OCI-LY7 (cell line): ENCODE data around the gene KRTAP3-3. TPM values are rescaled to one million over a fixed set of nuclear protein-coding genes. Genes with fewer than 3 reads are reported as not detected.

Experiments used
- BruUV-seq: library from RNA; stranded (reverse); fragments of 400-500 nt; replicated peaks from 2 replicates; lab custom pipeline; 2021; lab: Mats Ljungman, UMichigan
- CTCF ChIA-PET: fragments of 300-600 bp; sonication (Branson Sonifier 250); formaldehyde crosslinking; loops from one replicate; lab custom pipeline; 2022; ENCODE audit warnings: antibody characterized with exemption; ENCODE audit not compliant: unreplicated experiment; lab: Charles Lee
- POLR2A ChIA-PET: fragments of 300-600 bp; sonication (Branson Sonifier 250); formaldehyde crosslinking; loops from one replicate; lab custom pipeline; 2022; ENCODE audit warnings: antibody characterized with exemption; lab: Charles Lee
- DNase-seq: peaks from one replicate; pipeline ENCODE4 v3.0.0-alpha.2; 2015; ENCODE audit warnings: low spot score
- H2AFZ ChIP-seq: fragments of 200-600 bp; sonication (generic), shearing (Covaris generic); 2 replicates; pipeline ENCODE4 v1.6.1; 2014; ENCODE audit warnings: mild to moderate bottlenecking, antibody characterized with exemption, low read length, moderate library complexity
- H3K27ac ChIP-seq: fragments of 200-600 bp; sonication (generic); 2 replicates; pipeline ENCODE4 v1.5.1; 2014; ENCODE audit warnings: mixed run types, low read depth, mild to moderate bottlenecking, moderate library complexity, low read length, inconsistent platforms; ENCODE audit not compliant: poor library complexity, severe bottlenecking
- H3K36me3 ChIP-seq: fragments of 200-600 bp; sonication (generic); 2 replicates; pipeline ENCODE4 v1.6.1; 2014; ENCODE audit warnings: mild to moderate bottlenecking, antibody characterized with exemption, low read length, moderate library complexity, mixed read lengths; ENCODE audit not compliant: insufficient read depth
- H3K4me1 ChIP-seq: fragments of 200-600 bp; sonication (generic); 2 replicates; pipeline ENCODE4 v1.5.1; 2014; ENCODE audit warnings: mild to moderate bottlenecking, low read length; ENCODE audit not compliant: insufficient read depth, poor library complexity, severe bottlenecking
- H3K4me2 ChIP-seq: fragments of 200-600 bp; sonication (generic); 2 replicates; pipeline ENCODE4 v1.6.1; 2014; ENCODE audit warnings: mild to moderate bottlenecking, low read length
- H3K4me3 ChIP-seq: fragments of 200-600 bp; sonication (generic); 2 replicates; pipeline ENCODE4 v1.5.1; 2014; ENCODE audit warnings: mild to moderate bottlenecking, low read depth, low read length; ENCODE audit not compliant: poor library complexity, severe bottlenecking
- H3K79me2 ChIP-seq: fragments of 200-600 bp; sonication (generic); 2 replicates; pipeline ENCODE4 v1.6.1; 2016; ENCODE audit warnings: low read depth, mild to moderate bottlenecking, low read length, moderate library complexity, mixed read lengths; ENCODE audit not compliant: insufficient read depth
- H3K9me2 ChIP-seq: fragments of 200-600 bp; sonication (generic); 2 replicates; pipeline ENCODE4 v1.6.1; 2016; ENCODE audit warnings: mild to moderate bottlenecking, low read length, mixed read lengths; ENCODE audit not compliant: insufficient read depth
- H3K9me3 ChIP-seq: fragments of 200-600 bp; sonication (generic); 2 replicates; pipeline ENCODE4 v1.6.1; 2014; ENCODE audit warnings: mild to moderate bottlenecking, mixed run types, low read length, mixed read lengths
- H4K20me1 ChIP-seq: fragments of 200-600 bp; sonication (generic); 2 replicates; pipeline ENCODE4 v1.6.1; 2014; ENCODE audit warnings: mild to moderate bottlenecking, antibody characterized with exemption, low read length, moderate library complexity, mixed read lengths; ENCODE audit not compliant: insufficient read depth
- EZH2phosphoT487 ChIP-seq: fragments of 200-600 bp; sonication (generic); IDR thresholded peaks from 2 replicates; pipeline ENCODE4 v1.6.1; 2018; ENCODE audit warnings: low read depth, borderline replicate concordance, mild to moderate bottlenecking, mixed run types, antibody characterized with exemption, low read length, moderate library complexity, mixed read lengths
- intact Hi-C: fragments of 100-400 bp; cut with micrococcal nuclease; formaldehyde crosslinking; loops from one replicate; pipeline ENCODE4 v1.10.0; 2022; ENCODE audit not compliant: unreplicated experiment
- total RNA-seq, 2 experiments: library from RNA; depleted of rRNA in 1 of 2; stranded (reverse); fragments of >200 nt in 1 of 2; shearing (Covaris generic) in 1 of 2; gene quantifications; 2 replicates each; pipeline ENCODE4 v1.2.3, GENCODE V29; 2014 to 2022
- TF ChIP-seq, protein P1 (sequence below): fragments of 200-600 bp; sonication (generic); conservative IDR thresholded peaks from 2 replicates; pipeline ENCODE4 v1.5.1; 2014; ENCODE audit warnings: mild to moderate bottlenecking, antibody characterized with exemption, low read length, moderate library complexity, mixed read lengths

The KRTAP3-3 gene
- total RNA-seq, 2 experiments from 2014 or later: not detected

DNA sequence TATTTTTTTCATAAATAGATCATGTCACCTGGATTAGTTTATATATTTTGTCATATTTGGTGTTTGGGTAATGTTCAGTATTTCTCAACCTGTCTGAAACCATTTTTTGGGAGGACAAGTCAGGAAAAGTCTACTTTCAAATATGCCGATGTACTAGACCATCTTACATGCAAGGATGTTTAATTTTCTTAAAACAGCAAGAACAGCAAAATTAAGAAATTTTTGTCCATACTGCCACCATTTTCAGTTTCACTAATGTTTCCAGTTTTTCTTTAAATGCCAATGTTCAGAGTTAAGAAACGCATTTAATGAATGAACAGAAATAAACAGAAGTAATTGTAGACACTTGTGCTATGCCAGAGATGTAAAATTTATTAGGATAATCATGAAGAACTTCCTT is 880 bp downstream of the KRTAP3-3 start:
- H4K20me1 ChIP-seq: no peaks in the 10 kb centered on the region
- ChIA-PET CTCF (no interaction called here), POLR2A (no interaction called here)
- no peaks in the 10 kb centered on the region for H3K4me1 ChIP-seq
- TF ChIP-seq EZH2phosphoT487: no peak
- TF ChIP-seq, protein P1, sequence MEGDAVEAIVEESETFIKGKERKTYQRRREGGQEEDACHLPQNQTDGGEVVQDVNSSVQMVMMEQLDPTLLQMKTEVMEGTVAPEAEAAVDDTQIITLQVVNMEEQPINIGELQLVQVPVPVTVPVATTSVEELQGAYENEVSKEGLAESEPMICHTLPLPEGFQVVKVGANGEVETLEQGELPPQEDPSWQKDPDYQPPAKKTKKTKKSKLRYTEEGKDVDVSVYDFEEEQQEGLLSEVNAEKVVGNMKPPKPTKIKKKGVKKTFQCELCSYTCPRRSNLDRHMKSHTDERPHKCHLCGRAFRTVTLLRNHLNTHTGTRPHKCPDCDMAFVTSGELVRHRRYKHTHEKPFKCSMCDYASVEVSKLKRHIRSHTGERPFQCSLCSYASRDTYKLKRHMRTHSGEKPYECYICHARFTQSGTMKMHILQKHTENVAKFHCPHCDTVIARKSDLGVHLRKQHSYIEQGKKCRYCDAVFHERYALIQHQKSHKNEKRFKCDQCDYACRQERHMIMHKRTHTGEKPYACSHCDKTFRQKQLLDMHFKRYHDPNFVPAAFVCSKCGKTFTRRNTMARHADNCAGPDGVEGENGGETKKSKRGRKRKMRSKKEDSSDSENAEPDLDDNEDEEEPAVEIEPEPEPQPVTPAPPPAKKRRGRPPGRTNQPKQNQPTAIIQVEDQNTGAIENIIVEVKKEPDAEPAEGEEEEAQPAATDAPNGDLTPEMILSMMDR: no peak
- H3K36me3 ChIP-seq: no peaks in the 10 kb centered on the region
- no peak overlapping the region for H3K4me2 ChIP-seq
- H3K4me3 ChIP-seq: no peak overlapping the region
- no peaks in the 10 kb centered on the region for H3K9me3 ChIP-seq
- no peak for DNase-seq
- intact Hi-C loops: no loop called here
- H3K79me2 ChIP-seq: no peaks in the 10 kb centered on the region
- no peak overlapping the region for H3K27ac ChIP-seq
- H2AFZ ChIP-seq: no peak overlapping the region
- no peaks in the 10 kb centered on the region for H3K9me2 ChIP-seq
- BruUV-seq: no TSS peak

DNA sequence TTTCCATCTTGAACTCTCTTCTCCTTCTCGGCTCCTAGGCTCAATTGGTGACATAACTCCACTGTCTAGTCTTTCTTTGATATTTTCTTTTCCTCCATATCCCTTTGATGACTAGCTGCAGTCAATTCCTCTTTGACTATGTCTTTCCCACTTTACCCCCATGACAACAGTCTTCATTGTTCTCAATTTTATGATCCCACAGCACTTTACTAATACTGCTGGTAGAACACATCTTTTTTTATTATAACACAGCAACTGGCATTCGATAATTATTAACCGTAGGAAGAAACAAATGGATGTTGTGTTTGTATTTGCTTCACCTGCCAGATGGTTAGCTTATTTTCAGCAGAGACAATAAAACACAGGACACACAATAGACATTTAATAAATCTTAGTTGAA is 1.3 kb downstream of the KRTAP3-3 start:
- POLR2A ChIA-PET: no interaction called here
- CTCF ChIA-PET: no interaction called here

GRCh38 chr17:40986920-40987319 is 7.0 kb downstream of the KRTAP3-3 start:
- Histone ChIP-seq H3K36me3 (no peaks in the 10 kb centered on the region), H3K9me3 (no peaks in the 10 kb centered on the region), H4K20me1 (no peaks in the 10 kb centered on the region), H3K9me2 (no peaks in the 10 kb centered on the region), H3K27ac (no peak overlapping the region), H3K79me2 (no peaks in the 10 kb centered on the region), H3K4me3 (no peak overlapping the region), H3K4me2 (no peak overlapping the region), H3K4me1 (no peaks in the 10 kb centered on the region), H2AFZ (no peak overlapping the region; the same call in 1 of the 2 replicates)
- ChIA-PET CTCF (no interaction called here), POLR2A (no interaction called here)
- BruUV-seq: no TSS peak
- DNase-seq: no peak
- TF ChIP-seq, protein P1: no peak
- no peak for TF ChIP-seq EZH2phosphoT487
- intact Hi-C loops: no loop called here

More for the DNA sequence above, 1.3 kb downstream of the KRTAP3-3 start:
- DNase-seq: no peak
- intact Hi-C loops: no loop called here
- no peaks in the 10 kb centered on the region for H3K9me2 ChIP-seq
- H3K79me2 ChIP-seq: no peaks in the 10 kb centered on the region
- H3K4me1 ChIP-seq: no peaks in the 10 kb centered on the region
- no TSS peak for BruUV-seq
- no peak overlapping the region for H3K4me2 ChIP-seq
- TF ChIP-seq, protein P1: no peak
- TF ChIP-seq EZH2phosphoT487: no peak
- no peaks in the 10 kb centered on the region for H3K9me3 ChIP-seq
- no peak overlapping the region for H2AFZ ChIP-seq
- no peaks in the 10 kb centered on the region for H3K36me3 ChIP-seq
- no peak overlapping the region for H3K27ac ChIP-seq
- no peak overlapping the region for H3K4me3 ChIP-seq
- no peaks in the 10 kb centered on the region for H4K20me1 ChIP-seq
